ENCODE data around the gene EXOSC1.
"Not testable (repeated sequence)": the region's sequence is repeated elsewhere in the genome, so short reads cannot be mapped to it uniquely, and the experiment has no call there.

Gene EXOSC1

DNA sequence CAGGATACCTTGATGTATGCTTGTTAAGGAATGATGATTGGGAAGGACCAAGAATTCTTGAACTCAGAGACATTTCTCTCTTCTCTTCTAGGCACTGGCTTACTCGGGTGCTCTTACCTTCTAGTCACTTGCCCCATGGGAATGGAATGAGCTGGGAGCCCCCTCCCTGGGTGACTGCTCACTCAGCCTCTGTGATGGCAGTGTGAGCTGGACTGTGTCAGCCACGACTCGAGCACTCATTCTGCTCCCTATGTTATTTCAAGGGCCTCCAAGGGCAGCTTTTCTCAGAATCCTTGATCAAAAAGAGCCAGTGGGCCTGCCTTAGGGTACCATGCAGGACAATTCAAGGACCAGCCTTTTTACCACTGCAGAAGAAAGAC is 10.9 kb upstream of the EXOSC1 start:
- no peak for DNase-seq

DNA sequence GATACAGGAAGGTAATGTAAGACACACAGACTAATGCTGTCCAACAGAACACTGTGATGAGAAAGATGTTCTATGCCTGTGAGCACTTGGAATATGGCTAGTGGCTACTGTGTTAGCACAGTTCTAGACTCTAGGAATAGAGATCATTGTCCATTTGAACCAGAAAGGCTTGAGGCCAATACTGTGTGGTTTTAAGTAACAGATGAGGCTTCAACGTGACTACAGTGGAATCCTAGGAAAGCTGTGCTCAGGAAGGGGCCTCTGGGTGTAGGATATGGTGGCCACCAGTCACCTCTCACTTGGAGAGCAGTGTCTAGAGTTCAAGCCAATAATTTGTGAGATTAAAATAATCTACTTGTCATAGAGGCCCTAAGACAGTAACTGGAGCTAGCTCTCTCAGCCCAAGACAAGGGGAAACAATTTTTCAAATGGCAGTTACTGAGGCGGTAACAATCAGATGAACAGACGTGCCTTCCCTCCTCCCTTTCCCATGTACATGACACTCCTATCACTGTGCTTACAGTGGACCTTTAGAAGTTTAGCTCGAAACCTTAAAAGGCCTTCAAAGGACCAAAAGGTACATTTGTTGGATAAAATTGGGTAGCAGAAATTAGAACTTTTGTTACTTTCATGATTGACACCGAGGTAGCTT is 10.4 kb upstream of the EXOSC1 start:
- no peak for DNase-seq

DNA sequence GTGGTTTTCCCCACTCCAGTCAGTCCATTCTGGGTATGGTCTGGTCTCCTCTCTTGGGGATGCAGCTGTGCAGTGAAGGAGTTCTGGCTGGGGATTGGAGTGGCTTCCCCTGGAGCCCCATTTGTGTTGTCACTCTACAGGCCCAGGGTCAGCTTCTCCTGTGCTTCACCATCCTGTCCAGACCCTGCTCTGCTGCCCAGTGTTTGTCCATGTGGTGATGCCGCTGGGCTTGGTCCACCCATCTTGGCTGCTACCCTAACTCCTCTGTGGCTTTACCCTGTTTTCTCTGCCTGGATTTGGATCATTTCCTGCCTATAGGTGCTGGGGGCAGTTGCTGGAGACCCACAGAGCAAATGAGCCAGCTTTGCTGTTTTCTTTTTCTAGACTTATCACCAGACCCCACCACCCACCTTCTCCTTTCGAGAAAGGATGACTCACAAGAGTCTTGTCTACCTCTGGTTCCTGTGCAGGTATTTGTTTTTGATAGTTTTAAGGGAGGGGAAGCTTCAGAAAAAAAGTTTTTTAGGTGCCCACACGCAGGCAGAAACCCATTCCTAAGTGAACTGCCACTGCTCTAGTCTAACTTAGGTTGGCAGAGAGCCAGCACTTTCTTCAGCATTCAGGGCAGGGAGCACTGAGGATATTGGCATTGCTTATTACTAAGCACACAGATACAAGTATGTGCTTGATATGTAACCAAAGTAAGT is 8.7 kb upstream of the EXOSC1 start:
- no peak for DNase-seq

DNA sequence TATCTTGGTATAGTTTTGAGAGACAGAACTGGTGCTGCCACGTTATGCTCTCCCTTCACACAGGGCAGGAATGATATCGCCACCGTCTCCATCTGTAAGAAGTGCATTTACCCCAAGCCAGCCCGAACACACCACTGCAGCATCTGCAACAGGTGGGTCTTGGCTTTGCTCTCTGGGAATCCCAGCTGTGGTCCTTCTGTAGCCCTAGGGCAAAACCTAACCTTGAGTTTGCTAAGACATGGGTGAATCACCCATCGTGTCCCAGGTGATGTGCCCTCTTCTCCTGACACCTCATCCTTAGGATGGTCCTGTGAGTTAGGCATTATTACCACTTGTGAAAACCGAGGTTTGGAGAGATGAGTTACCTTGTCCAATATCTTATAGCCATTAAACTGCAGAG is 6.5 kb upstream of the EXOSC1 start:
- no peak for DNase-seq

DNA sequence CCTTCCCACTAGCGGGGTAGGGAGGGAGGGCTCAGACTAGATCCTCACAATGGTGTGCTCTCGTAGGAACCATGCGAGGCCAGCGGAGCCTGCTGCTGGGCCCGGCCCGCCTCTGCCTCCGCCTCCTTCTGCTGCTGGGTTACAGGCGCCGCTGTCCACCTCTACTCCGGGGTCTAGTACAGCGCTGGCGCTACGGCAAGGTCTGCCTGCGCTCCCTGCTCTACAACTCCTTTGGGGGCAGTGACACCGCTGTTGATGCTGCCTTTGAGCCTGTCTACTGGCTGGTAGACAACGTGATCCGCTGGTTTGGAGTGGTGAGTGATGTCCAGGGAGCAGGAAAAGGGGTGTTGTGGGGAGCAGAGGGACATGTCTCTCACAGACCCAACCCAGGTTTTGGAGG is 5.8 kb upstream of the EXOSC1 start:
- DNase-seq: no peak

DNA sequence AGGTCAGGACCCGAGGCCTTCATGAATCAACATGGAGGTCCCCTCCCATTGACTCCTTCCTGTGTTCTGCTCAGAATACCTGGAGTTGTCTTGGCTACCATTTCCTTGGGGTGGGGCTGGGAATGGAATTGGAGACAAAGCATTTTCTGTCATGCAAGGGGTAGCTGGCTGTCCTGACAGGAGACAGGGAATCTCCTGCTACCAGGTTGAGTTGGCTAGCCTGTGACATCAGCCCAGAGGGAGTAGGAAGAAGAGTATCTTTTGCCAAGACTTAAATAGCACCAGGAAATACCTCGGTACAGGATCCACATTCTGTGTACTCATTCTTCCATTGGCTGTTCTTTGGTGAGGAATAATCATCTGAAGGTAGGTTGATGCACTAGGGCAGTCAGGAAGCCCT is 5.0 kb upstream of the EXOSC1 start:
- DNase-seq: no peak

DNA sequence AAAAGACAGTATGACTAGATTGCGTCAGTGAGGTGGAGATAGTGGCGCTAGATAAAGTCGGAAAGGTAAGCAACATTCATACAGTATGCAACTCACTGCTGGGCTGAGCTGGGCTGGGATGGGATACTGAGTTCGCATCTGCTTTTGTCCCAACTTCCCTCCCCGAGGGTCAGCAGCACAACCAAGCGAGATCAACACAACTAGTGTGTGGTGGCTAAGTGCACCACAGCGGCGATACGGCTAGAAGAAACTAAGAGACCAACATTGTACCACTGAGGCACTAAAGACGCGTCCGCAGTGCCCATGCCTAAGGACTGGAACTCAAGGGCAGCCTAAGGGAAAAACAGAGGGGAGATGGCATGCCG is 467 bp downstream of the EXOSC1 start:
- no peak for DNase-seq

DNA sequence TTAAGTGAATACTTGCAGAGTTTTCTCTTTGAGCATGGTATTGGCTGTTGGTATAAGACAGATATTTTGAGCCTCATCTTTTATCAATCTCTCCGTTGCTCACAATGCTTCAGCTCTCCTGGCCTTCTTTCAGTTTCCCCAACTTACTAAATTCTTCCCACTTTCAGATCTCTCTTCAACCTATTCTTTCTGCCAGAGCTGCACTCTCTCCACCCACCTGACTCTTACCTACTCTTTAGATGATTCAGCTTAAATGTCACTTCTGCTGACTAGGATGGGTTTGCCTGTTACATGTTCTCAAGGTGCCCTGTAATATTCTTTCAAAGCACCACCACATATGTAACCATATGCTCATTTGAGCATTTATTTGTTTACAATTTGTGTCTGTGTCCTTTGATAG is 1.6 kb downstream of the EXOSC1 start:
- no peak for DNase-seq

DNA sequence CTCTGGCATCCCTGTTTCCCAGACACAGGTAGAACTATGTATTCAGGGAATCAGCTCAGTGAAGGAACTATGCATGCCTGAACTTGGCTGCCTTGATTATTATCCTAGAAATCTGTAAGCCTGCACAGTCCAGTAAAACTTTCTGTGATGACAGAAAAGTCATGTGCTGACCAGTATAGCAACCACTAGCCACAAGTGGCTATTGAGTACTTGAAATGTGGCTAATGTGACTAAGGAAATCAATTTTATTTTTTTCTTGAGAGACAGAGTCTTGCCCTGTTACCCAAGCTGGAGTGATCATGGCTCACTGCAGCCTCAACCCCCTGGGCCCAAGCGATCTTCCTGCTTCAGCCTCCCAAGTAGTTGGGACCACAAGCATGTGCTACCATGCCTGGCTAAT is 3.5 kb downstream of the EXOSC1 start:
- DNase-seq: no peak

DNA sequence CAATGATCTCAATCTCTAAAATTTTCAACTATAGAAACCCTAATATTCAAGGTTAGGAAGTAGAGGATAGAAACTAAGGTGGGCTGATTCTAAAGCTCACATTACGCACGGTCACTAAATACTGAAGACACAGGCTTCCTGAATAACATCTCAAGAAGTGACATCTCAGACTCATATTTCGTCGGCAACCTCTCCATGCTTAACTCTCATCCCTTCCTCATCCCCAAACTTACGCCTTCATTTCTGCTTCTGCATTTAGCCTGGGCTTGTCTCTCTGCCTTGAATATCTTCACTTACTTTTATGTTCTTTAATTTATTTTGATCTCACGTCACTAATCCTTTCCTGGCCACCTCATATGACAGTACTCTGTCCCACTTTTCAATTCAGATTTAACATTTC is 10.6 kb downstream of the EXOSC1 start:
- DNase-seq: no peak

DNA sequence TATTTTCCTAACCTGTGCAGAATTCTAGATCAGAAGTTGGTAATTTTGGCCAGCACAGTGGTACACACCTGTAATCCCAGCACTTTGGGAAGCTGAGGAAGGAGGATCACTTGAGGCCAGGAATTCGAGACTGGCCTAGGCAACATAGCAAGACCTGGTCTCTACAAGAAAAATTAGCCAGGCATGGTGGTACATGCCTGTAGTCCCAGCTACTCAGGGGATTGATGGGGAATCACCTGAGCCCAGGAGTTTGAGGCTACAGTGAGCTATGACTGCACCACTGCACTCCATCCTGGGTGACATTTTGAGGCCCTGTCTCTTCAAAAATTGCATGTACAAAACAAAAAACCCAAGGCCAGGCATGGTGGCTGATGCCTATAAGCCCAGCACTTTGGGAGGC is 11.2 kb downstream of the EXOSC1 start:
- DNase-seq: no peak

DNA sequence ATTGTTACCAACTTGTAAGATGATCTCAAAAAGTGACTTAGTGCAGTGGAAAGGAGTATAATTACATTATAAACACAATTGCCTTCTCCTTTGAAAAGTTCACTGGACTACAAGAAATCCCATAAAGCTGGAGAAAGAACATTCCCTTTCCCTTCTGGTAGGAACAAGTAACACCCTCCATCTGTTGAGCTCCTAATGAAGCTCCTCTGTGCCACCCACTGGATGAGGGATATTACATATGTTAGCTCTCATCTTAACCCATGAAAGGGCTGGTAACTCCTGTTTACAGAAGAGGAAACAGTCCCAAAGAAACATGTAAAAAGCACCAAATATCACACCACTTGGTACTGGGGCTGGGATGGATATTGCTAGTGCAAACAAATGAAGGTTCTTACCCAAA is 11.8 kb downstream of the EXOSC1 start:
- no peak for DNase-seq

DNA sequence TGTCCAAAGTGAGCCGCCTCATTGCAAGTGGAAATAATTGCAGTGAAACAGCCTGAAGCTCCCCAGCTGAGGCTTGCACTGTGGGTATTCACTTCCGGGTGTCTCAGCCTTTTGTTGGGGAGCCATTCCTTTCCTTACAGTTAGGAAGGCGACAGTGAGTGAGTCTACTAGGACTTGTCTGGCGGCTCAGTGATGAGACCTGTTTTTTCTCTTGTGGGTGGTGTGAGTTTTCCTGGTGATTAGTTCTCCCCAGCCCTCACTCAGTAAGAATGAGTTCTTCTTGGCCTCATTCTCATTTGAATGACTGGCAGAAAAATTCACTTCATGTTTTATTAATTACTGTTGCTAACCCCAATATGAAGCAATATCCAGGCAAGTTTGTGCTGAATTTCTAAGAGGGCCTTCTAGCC is 17.2 kb downstream of the EXOSC1 start:
- no peak for DNase-seq

DNA sequence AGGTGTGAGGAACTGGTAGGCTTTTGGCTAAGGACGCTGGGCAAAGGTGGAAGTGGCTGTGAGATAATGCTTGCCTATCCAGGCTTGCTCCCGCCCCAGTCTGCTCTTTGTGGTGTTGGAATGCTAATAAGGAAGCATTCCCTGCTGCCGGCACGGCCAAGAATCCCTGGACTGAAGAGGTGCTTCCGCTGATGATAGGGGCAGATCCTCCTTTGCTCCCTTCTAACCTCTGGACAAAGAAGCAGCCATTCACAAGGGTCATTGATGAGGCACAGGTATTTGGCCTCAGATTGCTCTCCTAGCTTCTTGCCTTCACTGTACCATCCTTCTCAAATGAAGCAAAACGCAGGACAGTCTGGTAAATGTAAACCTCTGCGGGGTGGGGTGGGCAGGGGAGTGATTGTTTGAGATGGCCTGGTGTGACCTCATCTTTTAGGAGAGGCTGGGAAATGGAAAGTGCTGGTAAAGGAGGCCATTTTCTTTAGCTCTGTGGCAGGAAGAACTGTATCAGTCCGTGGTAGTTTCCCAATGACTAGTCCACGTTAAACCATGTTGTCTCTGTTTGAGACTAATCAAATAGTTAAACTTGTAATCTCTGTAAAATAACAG is 18.1 kb downstream of the EXOSC1 start:
- peak; percentile 29 for DNase-seq

DNA sequence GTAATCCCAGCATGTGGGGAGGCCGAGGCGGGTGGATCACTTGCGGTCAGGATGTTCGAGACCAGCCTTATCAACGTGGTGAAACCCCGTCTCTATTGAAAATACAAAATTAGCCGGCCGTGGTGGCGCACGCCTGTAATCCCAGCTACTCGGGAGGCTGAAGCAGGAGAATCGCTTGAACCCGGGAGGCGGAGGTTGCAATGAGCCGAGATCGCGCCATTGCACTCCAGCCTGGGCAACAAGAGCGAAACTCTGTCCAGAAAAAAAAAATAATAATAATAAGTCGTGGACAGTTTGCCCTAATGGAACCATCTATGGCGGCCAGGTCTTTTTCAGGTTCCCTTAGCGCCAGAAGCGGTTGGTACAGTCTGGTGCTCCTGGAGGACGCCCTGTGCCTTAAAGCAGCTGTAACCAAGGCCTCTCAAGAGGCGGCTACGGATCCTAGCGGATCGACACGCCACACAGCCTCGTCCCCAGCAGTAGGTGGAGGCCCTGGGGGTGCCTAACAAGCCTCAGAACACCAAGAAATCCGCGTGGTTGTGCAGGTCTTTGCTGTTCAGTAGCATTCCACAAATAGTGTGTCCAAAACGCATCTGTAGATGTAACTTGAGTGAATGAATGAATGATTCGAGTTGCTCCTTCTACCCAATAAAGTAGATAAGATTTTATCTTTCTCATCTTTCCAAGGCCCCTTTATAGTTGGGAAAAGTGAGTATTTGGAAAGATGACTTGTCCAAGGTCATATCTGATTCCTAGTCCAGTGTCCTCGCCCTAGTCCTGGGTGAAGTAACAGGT is 18.8 kb downstream of the EXOSC1 start:
- no peak for DNase-seq

DNA sequence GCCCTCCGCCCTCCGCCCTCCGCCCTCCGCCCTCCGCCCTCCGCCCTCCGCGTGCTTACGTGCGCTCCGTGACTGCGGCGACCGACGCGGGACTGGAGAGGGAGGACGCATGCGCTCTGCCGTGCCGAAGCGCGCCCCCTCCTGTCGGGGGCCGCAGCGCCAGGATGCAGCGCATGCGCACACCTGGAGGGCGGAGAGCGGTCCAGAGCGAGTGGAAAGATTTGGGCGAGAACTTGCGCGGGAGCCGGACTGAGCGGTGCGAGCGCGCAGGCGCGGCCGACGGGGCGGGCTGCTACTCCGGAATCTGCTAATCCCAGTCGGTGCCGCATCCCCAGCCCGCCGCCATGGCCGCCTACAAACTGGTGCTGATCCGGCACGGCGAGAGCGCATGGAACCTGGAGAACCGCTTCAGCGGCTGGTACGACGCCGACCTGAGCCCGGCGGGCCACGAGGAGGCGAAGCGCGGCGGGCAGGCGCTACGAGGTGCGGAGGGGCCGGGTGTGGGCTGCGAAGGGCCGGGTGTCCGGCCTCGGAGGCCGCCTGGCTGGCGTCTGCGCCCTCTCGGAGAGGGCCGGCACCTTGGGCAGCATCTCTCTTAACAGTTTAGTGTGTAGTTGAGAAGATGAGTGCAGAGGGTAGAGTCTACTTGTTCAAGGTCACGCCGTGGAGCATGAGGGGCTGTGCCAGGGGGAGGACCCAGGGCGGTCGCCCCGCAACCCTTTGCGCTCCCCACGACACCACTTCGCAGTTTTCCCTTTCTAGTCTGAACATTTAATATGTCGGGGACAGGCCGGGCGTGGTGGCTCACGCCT is 19.6 kb downstream of the EXOSC1 start, which contains the start of gene PGAM1:
PGAM1 (plus strand) TSS at position 228 of the 812 bp plus-strand sequence; CDS start at position 345, 117 bp downstream.
- peak; percentile 86 for DNase-seq

DNA sequence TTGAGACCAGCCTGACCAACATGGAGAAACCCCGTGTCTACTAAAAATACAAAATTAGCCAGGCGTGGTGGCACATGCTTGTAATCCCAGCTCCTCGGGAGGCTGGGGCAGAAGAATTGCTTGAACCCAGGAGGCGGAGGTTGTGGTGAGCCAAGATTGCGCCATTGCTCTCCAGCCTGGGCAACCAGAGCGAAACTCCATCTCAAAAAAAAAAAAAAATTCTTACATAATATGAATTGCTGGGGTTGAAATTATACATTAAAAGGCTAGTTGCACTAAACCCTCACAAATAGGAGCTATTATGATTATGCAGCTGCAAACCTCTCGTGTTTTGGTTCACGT is 22.1 kb downstream of the EXOSC1 start:
- DNase-seq: not testable (repeated sequence)

DNA sequence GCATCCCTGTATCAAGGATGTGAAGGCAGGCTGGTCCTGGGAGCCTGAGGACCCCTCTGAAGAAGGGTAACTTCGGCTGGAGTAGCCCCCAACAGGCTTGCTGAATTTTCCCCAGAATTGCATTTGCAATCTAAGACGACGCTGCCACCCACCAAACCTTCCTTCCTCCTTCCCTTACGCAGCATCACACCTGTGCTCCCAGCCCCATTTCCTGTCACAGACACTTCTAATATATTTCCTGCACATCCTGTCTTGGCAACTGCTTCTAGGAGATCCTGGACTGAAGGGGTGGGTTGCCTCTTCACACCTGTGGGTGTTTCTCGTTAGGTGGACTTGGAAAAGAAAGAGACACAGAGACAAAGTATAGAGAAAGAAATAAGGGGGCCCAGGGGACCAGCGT is 29.2 kb downstream of the EXOSC1 start:
- DNase-seq: no peak

DNA sequence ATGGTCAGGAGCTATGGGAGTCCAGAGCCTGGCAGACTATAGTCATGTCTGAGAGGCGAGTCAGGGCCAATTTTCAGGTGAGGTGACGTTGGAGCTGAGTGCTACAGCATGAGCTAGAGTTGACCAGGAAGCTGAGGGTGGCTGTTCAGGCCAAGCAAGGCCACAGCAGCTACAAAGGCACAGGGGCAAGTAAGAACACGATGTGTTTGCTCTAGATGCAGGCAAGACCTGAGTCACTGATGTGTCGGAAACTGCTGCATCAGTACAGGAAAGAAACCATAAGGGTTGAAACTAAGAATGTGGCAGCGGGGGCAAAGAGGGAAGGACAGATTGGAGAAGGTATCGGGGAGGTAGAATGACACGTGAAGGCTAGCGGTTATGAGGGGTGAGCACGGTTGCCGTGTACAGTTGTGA is 32.9 kb downstream of the EXOSC1 start:
- no peak for DNase-seq

DNA sequence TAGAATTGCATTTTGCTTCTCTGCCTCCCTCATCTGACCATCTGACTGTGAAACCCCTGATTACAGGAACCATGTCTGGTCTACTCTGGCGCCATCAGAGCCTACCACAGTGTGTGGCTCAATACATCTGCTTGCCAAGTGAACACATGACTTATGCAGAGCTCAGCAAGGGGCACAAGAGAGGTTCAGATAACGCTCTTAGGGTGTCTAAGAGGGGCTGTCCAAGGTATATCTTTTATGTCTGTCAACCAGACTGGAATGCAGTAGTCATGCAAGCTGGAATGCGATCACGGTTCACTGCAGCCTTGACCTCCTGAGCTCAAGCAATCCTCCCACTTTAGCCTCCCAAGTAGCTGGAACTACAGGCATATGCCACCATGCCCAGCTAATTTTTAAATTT is 34.4 kb downstream of the EXOSC1 start:
- DNase-seq: no peak

DNA sequence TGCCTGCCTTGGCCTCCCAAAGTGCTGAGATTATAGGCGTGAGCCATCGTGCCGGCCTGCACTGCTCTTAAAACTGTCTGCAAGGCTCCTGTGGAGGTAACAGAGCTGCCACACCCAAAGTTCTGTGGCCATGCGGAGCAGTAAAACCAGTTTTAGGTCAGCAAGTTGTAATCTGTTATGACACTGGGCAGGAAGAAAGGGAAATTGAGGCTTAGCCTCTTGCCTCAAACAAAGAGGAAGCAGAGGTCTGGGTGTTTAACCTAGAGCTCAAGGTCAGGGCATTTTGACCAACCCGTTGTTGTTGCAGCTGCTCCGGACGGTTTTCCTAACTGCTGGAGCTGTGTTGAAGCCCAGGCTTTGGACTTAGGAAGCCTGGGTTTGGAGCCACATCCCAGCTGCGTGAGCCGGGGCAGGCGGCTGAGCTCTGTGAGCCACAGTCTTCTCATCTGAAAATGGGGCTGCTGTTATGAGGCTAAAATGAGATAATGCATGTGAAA is 37.3 kb downstream of the EXOSC1 start:
- DNase-seq: no peak

DNA sequence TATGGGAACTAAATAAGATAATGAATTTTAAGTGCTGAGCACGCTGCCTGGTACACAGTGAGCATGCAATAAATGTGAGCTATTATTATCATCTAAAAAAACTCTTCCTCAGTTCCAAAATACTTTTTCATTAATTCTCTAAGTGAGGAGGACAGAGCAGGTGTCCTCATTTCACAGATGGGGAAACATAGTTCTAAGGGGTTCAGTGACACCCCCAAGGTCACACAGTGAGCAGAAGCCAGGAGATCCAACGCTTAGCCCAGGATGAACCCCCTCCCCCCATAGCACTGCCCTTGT is 37.9 kb downstream of the EXOSC1 start:
- no peak for DNase-seq
